ENCODE measurements around the gene HOXC12.

The HOXC12 gene

DNA sequence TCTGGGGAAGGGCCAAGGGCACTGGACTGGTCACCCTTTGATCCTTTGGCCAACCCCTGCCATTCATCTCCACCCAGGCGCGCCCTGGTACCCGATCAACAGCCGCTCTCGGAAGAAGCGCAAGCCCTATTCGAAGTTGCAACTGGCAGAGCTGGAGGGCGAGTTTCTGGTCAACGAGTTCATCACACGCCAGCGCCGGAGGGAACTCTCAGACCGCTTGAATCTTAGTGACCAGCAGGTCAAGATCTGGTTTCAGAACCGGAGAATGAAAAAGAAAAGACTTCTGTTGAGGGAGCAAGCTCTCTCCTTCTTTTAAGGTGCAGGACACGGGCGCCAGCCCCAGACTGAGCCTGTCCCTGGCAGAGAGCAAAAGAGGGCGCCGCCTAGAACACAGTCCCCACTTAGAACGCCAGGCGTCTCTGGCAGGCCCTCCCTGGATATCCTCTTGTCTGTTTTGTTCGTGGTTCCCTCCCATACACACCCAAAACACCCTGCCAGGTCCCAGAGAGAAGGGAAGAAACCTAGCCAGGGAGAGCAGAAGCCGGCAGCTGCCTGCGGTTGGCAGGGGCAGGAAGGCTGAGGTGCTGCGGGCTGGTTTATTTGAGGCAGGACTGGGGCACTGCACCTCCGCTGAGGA lies 1.7 kb downstream of the HOXC12 start:
- no peak for DNase-seq (ENCODE audit: low read depth, low spot score)

DNA sequence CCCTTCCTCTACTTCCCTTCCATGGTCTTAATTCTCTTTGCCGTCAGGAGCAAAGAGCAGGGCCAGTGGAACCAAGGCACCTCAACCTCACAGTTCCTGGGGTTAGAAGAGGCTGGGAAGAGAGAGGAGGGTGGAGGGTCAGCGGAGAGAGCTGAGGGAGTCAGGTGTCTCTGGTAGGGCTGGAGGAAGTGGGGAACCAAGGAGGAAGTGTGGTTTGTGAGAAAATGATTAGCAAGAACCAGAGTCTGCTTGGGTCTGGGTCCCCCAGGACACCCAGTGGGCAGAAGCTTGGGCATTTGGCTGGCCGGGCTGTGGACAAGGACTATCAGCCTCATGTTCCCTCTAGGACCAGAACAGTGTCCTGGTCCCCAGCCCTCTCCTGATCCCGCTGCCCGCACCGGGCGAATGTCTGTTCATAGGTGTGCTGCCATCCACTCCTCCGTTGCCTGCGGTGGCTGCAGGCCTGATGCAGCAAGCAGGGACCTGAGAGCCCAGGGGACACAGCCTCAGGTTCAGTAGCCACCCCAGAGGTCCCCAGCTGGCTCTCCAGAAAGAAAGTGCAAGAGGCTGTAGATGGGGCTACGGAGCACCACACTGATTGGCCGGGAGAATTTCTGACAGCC lies 2.3 kb downstream of the HOXC12 start:
- DNase-seq (ENCODE audit: low read depth, low spot score): no peak

DNA sequence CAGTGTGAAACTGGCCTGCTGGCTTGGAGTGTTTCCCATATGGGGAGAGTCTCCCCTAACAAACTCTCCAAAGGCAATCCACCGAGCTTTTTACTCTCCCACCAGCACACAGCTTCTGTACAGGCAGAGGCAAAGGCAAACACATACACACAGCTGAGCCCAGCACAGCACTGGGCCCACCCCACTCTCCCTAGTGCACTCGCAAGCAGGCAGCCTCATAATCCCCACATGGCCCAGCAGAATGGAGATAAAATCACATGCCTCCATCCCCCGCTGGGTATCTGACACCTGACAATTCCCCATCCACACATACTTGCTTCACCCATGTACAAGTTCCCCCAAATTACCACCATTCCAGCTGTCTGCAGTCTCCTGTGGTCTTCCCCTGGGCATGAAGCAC lies 3.4 kb downstream of the HOXC12 start:
- DNase-seq (ENCODE audit: low read depth, low spot score): no peak

DNA sequence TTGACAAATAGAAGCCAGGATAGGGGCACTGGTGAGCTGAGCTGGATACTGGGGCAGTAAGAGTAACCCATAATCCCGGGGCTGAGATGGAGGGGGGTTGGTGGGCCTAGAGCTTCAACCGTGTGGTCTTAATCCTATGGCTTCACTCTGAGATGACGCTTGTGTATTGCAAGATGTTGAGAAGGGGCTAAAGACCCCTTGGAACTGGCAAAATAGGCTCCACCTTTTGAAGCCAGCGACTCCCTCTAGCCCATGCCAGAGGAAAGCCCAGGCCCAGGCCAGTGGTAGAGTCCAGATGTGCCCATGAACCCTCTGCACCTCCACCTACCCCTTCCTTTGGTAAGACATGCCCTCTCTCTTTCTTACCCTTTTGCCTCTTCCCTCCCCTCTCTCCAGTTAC lies 4.6 kb downstream of the HOXC12 start:
- DNase-seq (ENCODE audit: low read depth, low spot score): no peak

DNA sequence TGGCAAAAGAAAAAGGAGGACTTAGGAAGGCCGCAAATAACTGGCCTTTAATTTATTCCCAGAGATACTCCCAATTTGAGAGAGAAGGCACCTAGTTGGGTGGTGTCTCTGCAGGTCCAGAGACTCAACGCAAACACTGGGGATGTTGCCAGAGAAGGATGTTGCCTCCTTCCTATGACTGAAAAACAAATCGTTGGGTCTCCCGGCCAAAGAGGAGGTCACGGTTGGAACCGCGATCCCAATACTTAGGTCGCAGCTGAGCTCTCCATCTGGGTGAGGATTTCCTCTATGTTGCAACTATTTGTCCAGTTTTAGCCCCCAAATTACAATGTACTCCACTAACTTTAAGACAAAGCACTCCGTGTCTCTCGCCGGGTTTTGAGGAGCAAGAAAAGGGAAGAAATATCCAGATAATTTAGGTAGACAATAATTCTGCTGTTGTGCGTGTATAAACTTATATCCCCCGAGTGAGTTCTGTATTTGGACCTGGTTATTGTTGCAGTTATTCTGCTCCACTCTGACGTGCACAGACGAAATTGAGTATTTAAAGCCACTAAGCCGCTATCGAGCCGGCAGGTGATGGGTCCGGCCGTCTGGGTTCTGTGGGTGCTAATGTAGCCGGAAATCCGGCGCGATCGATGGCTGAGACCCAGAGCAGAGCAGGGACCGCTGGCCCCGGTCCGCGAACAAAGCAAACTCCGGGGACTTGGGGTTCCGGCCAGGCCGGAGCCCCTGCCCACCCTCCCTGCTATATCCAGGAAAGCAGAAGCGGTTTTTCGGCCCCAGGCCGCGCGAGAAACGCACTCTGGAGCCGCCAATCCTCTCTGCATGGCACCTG lies 5.7 kb downstream of the HOXC12 start:
- DNase-seq (ENCODE audit: low read depth, low spot score): no peak

DNA sequence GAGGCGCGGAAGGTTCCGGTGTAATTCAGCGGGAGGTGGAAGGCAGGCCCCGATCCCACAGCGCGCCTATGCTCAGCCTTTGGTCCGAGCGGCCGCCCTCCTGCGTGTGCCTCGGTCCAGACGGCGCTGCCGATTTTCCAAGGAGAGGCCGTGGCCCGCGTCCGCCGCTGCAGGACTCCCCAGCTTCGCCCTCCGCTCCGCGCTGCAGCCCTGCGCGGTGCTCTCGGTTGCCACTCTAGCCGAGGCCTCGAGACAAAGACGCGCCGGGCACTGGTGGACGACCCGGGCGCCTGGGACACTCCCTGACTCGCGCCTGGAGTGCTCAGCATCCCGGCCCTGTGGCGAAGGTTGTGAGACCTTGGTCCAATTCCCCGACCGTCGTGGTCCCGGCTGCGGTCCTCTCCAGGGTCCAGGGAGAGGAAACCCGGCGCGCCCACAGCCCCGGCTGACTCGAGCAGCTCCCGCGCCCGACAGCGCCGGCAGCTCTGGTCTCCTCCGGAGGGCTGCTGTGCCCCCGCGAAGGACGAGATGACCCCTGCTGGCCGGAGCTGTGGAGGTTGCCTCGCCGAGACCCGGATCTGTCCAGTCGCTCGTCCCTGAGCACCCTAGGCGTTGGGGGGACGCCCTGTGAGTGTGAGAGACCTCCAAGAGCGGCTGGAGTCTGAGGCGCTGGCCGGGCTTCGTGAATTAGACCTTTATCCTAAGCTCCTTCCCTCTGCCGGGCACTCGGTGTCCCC lies 6.5 kb downstream of the HOXC12 start:
- DNase-seq (ENCODE audit: low read depth, low spot score): no peak

DNA sequence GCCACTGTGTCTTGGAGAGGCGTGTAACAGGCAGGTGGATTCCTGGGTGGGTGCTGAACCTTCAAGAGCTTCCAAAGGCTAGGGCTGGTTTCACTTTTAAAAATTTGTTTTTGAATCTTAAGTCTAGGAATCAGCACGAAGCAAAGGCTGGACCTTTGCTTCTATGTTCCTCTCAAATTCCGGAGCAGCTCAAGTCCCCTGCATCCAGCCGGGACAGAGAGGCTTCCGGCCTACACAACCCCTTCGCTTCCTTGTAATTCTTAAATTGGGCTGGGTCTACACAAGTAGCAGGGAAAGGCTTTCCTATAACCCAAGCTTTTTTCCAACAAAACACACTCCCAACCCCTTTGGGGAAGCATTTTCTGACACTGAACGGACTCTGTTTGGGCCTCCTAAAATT lies 8.3 kb downstream of the HOXC12 start:
- no peak for DNase-seq (ENCODE audit: low read depth, low spot score)

DNA sequence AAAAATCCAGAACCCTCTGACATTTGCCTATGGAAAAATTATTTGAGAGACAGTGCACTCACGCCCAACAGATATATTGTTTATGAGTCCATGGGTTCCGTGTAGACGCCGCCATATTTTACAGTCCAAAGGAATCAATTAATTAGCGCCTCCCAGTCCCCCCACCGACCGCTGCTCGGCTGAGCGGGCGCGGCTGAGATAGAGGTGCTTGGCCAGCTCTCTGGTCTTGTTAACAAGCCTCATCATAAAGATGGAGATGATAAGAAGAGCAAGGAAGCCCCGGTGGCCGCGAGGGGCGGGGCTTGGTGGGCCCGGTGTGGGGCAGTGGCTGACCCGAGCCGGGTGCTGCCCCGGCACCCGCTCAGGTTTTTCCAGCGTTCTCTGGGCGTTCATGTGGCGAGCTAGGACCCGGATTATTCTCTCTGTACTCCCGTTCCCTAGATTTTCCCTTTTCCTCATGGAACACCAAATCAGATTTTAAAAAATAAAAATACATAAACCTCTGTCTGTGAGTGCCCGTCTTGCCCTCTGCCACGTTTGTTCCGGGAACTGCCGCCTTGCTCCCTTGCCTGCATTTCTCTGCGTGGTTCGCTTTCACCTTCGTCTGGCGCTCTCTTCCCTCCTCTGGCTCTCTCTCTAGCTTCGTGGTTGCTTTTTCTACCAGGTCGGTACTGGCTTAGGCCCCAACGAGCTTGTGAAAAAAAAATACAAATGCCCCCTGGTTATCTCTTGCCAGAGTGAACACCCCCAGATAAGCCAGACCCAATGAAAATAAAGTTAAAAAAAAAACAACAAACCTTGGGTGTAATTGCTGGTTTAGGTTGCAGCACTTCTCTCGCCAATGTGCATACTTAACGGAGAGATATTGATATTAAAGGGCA lies 9.0 kb downstream of the HOXC12 start:
- DNase-seq (ENCODE audit: low read depth, low spot score): no peak

DNA sequence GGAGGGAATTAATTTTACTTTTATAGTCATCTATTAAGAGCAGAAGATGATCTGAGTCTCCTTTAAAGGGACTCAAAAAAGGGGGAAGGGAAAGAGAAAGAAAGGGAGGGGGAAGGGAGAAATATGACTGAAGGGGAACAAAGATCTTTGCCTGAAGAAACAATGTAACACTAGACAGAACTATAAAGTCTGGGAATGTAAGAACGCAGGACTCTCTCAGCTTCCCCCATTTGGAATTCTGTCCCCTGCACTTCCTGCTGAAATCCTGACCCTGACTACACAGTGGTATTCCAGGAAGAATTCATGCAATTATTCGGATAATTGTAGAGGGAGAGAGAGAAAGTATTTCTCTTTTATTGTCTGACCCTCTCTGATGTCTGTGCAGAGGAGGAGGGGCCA lies 9.6 kb downstream of the HOXC12 start:
- no peak for DNase-seq (ENCODE audit: low read depth, low spot score)

DNA sequence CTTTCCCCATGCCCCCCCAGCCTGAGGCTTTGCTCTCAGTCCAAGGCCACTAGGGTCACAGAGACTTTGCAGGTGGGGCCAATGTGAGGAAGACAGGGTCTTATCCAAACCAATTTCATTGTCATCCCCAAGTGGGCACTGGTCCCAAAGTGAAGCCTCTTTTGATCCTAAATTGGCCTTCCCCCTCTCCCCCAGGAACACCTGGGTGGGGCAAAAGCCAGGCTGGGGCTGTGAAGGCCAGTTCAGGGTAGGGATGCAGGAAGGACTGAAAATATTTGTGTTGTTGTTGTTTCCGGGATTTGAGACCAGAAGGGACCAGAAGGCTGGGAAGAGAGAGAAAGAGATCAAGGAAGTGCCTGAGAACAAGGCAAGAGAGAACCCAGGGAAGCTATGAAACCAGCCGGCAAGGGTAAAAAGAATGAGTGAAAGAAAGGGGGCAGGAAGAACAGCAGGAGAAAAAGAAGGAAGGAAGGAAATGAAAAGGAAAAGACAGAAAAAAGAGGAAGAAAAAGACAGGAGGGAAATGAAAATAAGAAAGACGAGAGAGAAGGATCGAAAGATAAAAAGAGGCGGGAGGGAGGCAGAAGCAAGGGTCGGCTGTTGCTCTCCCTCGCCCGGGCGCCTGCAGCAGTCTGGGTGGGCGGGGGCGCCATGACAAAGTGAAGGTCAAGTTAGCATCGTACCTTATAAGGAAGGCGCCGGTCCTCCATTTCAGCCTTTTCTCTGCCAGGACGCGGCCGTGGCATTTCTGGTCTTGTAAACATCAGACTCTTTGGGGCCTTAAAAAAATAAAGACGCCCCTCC lies 10.8 kb downstream of the HOXC12 start:
- no peak for DNase-seq (ENCODE audit: low read depth, low spot score)

DNA sequence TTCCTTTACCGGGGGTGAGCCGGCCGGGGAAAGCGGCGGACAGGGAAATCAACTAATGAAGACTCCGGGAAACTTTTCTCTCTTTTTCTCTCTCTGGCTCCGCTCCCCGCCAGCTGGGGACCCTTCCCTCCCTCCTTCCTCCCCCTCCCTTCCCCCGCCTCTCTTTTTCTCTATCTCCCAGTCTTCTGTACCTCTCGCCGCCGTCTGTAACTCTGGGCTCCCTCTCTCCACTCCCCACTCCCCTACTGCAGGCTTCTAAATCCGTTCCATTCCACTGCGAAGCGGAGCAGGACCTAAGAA lies 11.3 kb downstream of the HOXC12 start:
- no peak for DNase-seq (ENCODE audit: low read depth, low spot score)

DNA sequence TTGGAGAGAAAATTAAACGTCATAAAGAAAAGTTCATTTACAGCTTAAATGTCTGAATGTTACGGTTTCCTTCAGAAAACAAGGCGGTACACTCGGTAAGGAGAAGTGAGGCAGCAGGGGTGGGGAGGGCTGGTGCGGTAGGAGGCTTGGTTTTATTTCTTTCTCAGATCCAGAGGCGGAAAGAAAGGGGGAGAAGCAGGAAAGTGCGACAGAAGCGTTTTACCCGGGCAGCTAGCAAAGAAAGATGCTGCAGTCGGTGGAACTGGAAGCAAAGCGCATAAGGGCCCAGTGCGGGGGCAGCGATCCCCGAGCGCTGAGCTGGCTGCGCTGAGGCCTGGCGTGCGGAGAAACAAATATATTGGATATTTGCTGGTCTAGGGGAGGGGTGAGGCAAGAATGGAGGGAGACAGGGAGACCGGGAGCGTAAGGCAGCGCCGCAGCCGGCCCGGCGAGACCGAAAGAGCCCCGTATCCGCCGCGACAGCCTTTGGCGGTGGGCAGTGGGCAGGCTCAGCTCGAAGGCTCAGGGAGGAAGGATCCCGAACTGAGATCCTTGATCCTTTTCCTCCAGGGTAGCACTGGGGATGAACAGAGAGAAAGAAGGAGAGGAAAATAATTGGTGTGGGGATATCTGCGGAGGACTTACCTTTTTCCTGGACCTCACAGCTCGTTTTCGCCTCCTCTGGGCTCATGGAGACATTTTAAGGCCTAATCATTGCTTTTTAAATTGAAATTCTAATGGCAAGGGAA lies 11.9 kb downstream of the HOXC12 start:
- no peak for DNase-seq (ENCODE audit: low read depth, low spot score)

DNA sequence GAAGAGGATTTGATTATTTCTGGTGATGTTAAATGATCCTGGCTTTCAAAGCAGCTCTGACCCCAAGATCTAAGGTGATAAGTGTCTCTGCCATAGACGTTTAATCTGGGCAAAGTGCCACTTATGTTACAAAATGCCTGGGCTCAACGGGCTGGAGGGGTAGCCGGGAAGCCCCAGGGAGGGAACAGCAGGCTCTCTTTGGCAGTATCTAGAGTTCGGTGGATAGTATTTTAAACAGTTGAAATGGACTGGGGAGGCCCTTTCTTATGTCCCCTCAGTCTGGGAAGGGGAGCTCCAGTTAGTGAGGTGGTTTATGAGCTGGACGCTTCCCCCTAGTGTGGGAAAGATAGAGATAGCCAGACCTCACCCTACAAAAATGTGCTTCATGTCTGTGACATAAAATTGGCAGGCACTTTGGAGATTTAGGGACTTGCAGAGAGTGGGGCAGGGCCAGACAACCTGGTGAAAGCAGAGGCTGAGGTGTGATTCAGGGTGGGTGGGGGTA lies 12.8 kb downstream of the HOXC12 start:
- no peak for DNase-seq (ENCODE audit: low read depth, low spot score)

DNA sequence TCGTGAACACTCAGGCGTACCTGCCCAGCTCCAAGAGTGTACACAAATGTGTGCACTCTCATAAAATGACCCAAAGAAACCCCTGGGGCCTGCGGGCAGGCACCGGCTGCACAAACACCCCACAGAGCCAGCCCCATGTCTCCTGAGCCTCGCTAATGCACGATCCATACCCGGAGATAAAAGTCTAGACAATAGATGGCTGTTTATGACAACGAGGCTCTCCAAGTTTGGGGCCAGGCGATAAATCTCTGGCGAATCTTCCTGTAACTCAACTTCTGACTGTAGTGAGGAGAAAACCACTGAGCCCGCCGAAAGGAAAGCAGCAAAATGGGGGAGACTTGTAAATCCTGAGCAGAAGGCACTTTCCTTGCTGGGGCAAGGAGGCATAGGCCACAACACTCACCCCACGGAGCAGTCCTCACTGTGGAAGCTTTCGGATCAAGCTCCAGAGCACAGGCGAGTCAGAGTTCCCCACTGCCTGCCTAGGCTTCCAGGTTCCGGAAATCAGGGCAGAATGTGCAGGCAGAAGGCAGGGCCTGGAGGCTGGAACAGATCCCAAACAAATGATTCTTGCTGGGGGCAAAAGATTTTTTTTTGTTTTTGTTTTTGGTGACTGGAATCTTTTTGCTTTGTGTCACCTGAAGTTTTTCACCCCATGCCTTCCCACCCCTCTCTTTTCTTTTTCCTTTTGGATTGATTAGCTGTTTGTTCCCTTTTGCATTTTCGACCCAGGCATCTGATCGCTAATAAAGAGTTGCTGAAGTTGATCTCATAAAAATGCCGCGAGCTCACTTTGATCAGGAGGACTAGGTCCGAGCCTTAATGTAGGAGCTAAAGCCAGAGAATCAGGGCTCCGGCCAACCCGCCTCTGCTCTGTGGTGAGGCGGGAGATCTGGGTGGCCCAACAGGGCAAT lies 13.8 kb downstream of the HOXC12 start:
- no peak for DNase-seq (ENCODE audit: low read depth, low spot score)

DNA sequence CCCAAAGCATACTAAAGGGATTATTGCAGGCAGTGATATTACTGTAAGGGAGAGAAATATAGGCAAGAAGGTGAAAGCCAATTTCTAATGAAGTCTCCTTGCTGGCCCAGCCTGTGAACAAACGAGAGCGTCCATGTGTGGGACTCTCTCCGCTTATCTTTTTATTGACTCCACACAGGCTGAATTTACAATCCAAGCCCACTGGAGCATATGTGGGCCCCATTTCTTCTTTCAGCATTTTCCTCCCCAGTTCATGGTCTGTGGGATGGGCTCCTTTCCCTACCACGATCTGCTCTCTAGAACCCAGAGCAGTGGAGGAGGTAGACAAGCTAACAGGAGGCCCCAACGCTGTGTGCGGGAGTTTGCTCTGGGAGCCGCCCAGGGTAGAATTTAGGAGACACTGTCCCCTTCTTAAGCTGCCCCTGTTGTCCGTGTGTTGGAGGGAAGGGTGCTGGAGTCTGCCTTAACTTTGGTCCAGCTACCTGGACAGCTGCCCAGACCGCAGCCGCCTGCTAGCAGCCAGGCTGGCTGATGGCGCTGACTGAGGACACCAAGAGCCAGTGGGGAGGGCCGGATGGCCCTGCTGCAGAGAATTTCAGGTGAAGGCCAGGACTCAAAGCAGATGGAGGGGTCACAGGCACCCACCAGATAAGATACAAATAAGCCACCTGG lies 15.0 kb downstream of the HOXC12 start:
- DNase-seq (ENCODE audit: low read depth, low spot score): no peak

DNA sequence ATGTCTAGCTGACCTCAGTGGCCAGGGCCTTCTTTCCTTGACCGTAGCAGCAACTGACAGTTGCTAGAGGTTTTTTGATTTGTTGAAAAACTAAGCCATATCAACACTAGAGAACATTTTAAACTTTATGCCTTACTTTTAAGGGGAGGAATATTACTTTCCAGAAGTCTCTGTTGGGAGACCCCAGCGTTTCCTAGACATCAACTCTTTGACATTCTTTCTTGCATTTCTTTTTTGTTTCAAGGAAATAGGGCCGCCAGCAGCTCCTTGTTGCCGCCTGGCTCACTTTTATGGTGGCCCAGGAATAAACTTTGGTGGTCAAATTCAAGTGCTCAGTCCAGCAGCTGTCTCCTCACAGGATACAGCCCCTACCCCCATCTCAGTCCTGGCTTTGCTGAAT lies 15.7 kb downstream of the HOXC12 start:
- DNase-seq (ENCODE audit: low read depth, low spot score): no peak

DNA sequence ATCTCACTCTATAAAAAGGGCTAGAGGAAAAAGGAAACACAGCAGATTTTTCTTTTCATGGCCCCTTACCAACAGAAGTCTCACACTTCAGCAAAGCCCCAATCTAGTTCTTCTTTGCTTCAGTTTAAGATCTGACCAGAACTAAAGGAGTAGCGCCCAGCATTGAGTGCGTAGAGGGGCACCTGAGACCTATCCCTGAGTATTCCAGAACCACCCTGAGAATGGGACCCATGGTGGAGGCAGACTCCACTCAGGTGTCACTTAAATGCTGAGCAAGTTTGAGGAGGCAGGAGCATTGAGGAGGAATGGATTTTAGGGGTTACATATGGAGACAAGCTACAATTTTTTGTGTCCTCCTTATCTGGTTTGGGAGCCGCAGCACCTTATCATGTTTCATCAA lies 16.4 kb downstream of the HOXC12 start:
- DNase-seq (ENCODE audit: low read depth, low spot score): no peak

DNA sequence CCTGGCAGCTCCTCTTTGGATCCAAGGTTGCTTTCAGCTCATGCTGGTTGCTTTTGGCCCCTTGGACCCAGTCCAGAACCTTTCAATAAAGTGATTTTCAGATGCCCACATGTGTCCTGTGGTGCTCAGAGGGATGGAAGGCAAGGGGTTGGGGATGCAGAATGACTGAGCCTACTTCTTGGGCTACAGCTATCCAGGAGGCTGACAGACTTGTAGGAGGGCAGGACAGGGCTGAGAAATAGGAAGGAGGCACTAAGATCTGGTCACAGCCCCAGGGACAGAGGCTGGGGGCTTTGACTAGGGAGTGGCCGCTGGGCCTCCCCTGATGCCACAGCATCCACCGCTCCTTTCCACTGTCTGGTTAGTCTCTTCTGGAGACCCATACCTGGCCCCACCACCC lies 17.0 kb downstream of the HOXC12 start:
- no peak for DNase-seq (ENCODE audit: low read depth, low spot score)

All from iPS DF 19.7 (cell line).